Panc1 (cell line): ENCODE measurements around the gene FBXL19. TPM values are rescaled to one million over a fixed set of nuclear protein-coding genes. Genes with fewer than 3 reads are reported as not detected.

Experiments
- ATAC-seq: fragments of 200-7000 bp; cut with Tn5 transposase; 2 replicates; pipeline ENCODE4 v1.9.1; 2020; ENCODE audit warnings: mild to moderate bottlenecking, moderate library complexity
- BruUV-seq: library from RNA; stranded (reverse); fragments of 400-500 nt; replicated peaks from 2 replicates; lab custom pipeline; 2021; lab: Mats Ljungman, UMichigan
- CTCF ChIA-PET: fragments of 300-600 bp; sonication (Branson Sonifier 250); formaldehyde crosslinking; loops from one replicate; lab custom pipeline; 2022; ENCODE audit warnings: antibody characterized with exemption; lab: Charles Lee
- POLR2A ChIA-PET: fragments of 300-600 bp; sonication (Branson Sonifier 250); formaldehyde crosslinking; loops from one replicate; lab custom pipeline; 2022; ENCODE audit warnings: antibody characterized with exemption; lab: Charles Lee
- DNase-seq: peaks from one replicate; pipeline ENCODE4 v3.0.0-alpha.2; 2010; ENCODE audit warnings: low read depth, low spot score
- H3K27ac ChIP-seq: 2 replicates; pipeline ENCODE4 v1.5.1; 2011; ENCODE audit warnings: mild to moderate bottlenecking, low read length, inconsistent platforms
- H3K27me3 ChIP-seq: fragments of 200-500 bp; sonication (Bioruptor generic); 2 replicates; pipeline ENCODE4 v1.6.0; 2014; ENCODE audit warnings: low read length, inconsistent platforms; ENCODE audit not compliant: control insufficient read depth, insufficient read depth
- H3K36me3 ChIP-seq: fragments of 200-500 bp; sonication (Bioruptor generic); 2 replicates; pipeline ENCODE4 v1.5.1; 2014; ENCODE audit warnings: inconsistent platforms, mild to moderate bottlenecking, low read length, moderate library complexity; ENCODE audit not compliant: control insufficient read depth, insufficient read depth
- H3K4me1 ChIP-seq: 2 replicates; pipeline ENCODE4 v1.5.1; 2011; ENCODE audit warnings: inconsistent platforms, mild to moderate bottlenecking, low read length, moderate library complexity; ENCODE audit not compliant: control insufficient read depth, insufficient read depth
- H3K4me3 ChIP-seq, 2 experiments: 2 replicates each; pipeline ENCODE4 v1.5.1; 2011 to 2012; ENCODE audit warnings: low read depth in 2 of 2, low read length in 2 of 2, mild to moderate bottlenecking in 2 of 2, inconsistent platforms in 1 of 2, moderate library complexity in 1 of 2
- H3K9me3 ChIP-seq: fragments of 200-500 bp; sonication (Bioruptor generic); 2 replicates; pipeline ENCODE4 v1.5.1; 2014; ENCODE audit warnings: low read depth, mild to moderate bottlenecking, inconsistent platforms, low read length, moderate library complexity; ENCODE audit not compliant: control insufficient read depth, insufficient read depth
- CTCF ChIP-seq: fragments of 450-650 bp; IDR thresholded peaks from 2 replicates; pipeline ENCODE4 v1.5.1; 2017; ENCODE audit warnings: mild to moderate bottlenecking
- POLR2AphosphoS5 ChIP-seq: IDR thresholded peaks from 2 replicates; pipeline ENCODE4 v1.6.1; 2012; ENCODE audit warnings: mild to moderate bottlenecking, low read depth, low read length, moderate library complexity
- REST ChIP-seq, 2 experiments: IDR thresholded peaks; 2 replicates each; pipeline ENCODE4 v1.6.1; 2011 to 2012; ENCODE audit warnings: low read depth in 2 of 2, control low read depth in 1 of 2, low read length in 1 of 2, mild to moderate bottlenecking in 1 of 2, moderate library complexity in 1 of 2; ENCODE audit not compliant: insufficient read depth in 1 of 2
- SIN3A ChIP-seq: IDR thresholded peaks from 2 replicates; pipeline ENCODE4 v1.6.1; 2012; ENCODE audit warnings: low read depth, mild to moderate bottlenecking, low read length, moderate library complexity, borderline replicate concordance; ENCODE audit not compliant: insufficient read depth
- TCF7L2 ChIP-seq: IDR thresholded peaks from 2 replicates; pipeline ENCODE4 v1.6.1; 2011; ENCODE audit warnings: mild to moderate bottlenecking, low read depth, low read length, inconsistent platforms
- in situ Hi-C: cut with HindIII; loops from 2 replicates; pipeline ENCODE4 v1.10.0; 2016; ENCODE audit warnings: low sequenced_read_pairs, low pct_unique_long_range_greater_than_20kb
- intact Hi-C: fragments of 100-400 bp; cut with micrococcal nuclease; formaldehyde crosslinking; loops from one replicate; pipeline ENCODE4 v1.10.0; 2022; ENCODE audit not compliant: unreplicated experiment
- total RNA-seq: library from RNA; stranded (reverse); gene quantifications from one replicate; pipeline ENCODE4 v1.2.1, GENCODE V29; 2021; ENCODE audit not compliant: unreplicated experiment

FBXL19 gene
- total RNA-seq, 1 experiment from 2014 or later, result 52.3 TPM

GRCh38 chr16:30912794-30913412, 10.5 kb upstream of the FBXL19 start:
- Histone ChIP-seq H3K36me3 (no peaks in the 10 kb centered on the region), H3K27me3 (no peaks in the 10 kb centered on the region), H3K27ac (no peak overlapping the region), H3K9me3 (no peaks in the 10 kb centered on the region), H3K4me3 (no peak overlapping the region), H3K4me1 (no peaks in the 10 kb centered on the region)
- in situ Hi-C loops (no loop called here), intact Hi-C loops (no loop called here)
- DNase-seq (no peak), ATAC-seq (no peak; the same call in 1 of the 2 replicates)
- ChIA-PET CTCF (no interaction called here), POLR2A (interaction anchor here (0.5 to 0.8 kb wide), 2 partner anchors 11 to 90 kb away, joined by 3 read pairs; no protein-coding TSS in a partner anchor)
- no TSS peak for BruUV-seq
- TF ChIP-seq TCF7L2, result no peak
- no peak for TF ChIP-seq SIN3A
- TF ChIP-seq CTCF, result no peak
- TF ChIP-seq POLR2AphosphoS5, result no peak
- no peak for TF ChIP-seq REST (IDR thresholded peaks at IDR 0.05; ENCODE audit: insufficient read depth in 1 of 2, low read depth in 2 of 2, low read length in 1 of 2)

- Histone ChIP-seq H3K27me3 (no peaks in the 10 kb centered on the region), H3K27ac (no peak overlapping the region), H3K4me3 (no peak overlapping the region), H3K9me3 (no peaks in the 10 kb centered on the region), H3K36me3 (no peaks in the 10 kb centered on the region), H3K4me1 (no peaks in the 10 kb centered on the region)
- no TSS peak for BruUV-seq
- ChIA-PET POLR2A (no interaction called here), CTCF (no interaction called here)
- no peak for DNase-seq
- in situ Hi-C loops (no loop called here), intact Hi-C loops (no loop called here)
- no peak for TF ChIP-seq POLR2AphosphoS5
- no peak for TF ChIP-seq TCF7L2
- TF ChIP-seq REST (IDR thresholded peaks at IDR 0.05; ENCODE audit: insufficient read depth in 1 of 2, low read depth in 2 of 2, low read length in 1 of 2), result no peak
- no peak for TF ChIP-seq CTCF
- no peak for TF ChIP-seq SIN3A
- ATAC-seq, result no peak
These were observed 8.5 kb upstream of the FBXL19 start for GRCh38 chr16:30914830-30915229.
